GM12872 (cell line): ENCODE results near the gene KIF5B.

Experiments used
- TF ChIP-seq, protein P1 (sequence below): IDR thresholded peaks from 3 replicates; pipeline ENCODE4 v1.5.1; 2011; ENCODE audit warnings: low read depth, mild to moderate bottlenecking, low read length, moderate library complexity; ENCODE audit not compliant: insufficient read depth

KIF5B gene

GRCh38 chr10:32093650-32094049 lies 37.4 kb upstream of the KIF5B start:
- TF ChIP-seq, protein P1, sequence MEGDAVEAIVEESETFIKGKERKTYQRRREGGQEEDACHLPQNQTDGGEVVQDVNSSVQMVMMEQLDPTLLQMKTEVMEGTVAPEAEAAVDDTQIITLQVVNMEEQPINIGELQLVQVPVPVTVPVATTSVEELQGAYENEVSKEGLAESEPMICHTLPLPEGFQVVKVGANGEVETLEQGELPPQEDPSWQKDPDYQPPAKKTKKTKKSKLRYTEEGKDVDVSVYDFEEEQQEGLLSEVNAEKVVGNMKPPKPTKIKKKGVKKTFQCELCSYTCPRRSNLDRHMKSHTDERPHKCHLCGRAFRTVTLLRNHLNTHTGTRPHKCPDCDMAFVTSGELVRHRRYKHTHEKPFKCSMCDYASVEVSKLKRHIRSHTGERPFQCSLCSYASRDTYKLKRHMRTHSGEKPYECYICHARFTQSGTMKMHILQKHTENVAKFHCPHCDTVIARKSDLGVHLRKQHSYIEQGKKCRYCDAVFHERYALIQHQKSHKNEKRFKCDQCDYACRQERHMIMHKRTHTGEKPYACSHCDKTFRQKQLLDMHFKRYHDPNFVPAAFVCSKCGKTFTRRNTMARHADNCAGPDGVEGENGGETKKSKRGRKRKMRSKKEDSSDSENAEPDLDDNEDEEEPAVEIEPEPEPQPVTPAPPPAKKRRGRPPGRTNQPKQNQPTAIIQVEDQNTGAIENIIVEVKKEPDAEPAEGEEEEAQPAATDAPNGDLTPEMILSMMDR, result no peak

- TF ChIP-seq, protein P1, result no peak
These were observed 34.8 kb upstream of the KIF5B start for GRCh38 chr10:32091046-32091445.

- TF ChIP-seq, protein P1, result no peak
These were observed 28.1 kb upstream of the KIF5B start for GRCh38 chr10:32084185-32084851.

DNA sequence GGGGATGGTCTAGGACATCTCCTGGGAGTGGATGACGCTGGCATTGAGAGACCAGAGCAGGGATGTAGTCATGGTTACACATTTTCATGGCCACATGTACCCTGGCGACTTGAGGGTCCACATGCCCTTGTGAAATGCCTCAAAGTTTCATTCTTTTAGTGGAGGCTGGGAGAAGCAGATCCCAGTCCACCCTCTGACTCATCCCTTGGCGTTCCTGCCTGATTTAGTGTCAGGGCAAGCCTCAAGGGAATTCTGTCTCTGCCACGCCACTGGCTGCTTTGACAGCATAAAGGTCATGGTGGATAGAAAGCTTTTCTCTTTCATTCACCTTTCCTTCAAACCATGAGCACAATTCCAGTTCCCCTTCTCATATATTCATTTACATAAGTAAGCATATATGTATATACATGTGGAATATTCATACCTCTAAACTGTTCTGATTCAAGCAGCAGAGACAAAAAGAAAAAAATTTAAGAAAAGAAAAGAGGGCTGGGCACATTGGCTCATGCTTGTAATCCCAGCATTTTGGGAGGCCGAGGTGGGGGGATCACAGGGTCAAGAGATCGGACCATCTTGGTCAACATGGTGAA lies 21.8 kb upstream of the KIF5B start:
- TF ChIP-seq, protein P1, result no peak

DNA sequence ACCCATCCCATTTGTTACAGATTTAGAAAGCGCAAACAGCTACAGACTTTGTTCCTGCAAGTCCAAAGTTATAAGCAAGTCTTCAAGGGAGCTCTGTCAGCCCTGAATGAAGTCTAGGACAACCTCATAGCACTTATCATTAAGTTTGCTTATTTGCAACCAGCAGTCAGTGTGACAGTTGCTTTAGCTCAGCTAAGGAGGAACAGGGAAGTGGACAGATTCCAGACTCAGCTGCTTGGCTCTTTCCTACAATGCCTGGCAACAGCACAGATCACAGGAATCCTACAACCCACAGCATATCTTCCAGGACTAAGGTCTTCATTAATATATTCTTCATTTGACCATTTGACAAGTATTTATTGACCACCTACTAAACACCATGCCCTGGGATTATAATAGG lies 17.4 kb upstream of the KIF5B start:
- TF ChIP-seq, protein P1, result no peak

- TF ChIP-seq, protein P1, result no peak
These were observed 16.9 kb upstream of the KIF5B start for GRCh38 chr10:32073128-32073527.

DNA sequence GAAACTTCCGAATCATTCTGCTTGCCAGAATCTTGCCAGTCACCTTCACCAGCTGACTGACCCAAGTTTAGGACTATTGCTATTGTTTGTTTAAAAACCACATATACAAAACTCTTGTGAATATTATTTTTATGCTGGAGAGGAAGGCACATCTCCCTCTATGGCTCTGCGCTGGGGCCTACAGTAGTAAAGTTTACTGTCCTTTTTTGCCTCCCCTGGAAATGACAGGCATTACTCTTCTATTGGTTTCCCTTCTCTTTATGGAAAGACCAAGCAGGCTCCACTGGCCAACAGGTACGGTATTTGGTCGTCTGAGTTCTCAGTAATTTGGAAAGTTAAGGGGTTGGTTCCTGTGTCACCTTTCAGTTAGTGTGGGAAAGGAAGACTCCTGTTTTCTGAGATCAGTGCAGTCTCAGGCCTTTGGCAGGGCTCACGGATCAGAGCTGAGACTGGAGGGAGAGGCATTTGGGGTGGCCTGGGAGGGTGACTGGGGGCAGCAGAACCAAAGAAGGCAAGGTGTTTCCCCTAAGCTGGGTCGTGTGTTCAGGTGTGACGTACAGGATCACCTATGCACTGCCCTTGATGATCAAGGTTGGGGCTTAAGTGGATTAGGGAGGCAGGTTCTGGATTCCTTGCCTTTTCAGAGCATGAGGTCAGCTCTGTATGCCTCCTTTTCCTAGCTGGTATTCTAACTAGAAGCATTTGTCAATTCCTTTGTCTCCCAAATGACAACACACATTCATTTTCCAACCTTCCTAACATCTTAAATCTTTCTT lies 16.0 kb upstream of the KIF5B start:
- TF ChIP-seq, protein P1, result no peak
